Esophagus (tissue), 2 donors: Measurements from ENCODE around the gene TOMM70. TPM values are rescaled to one million over a fixed set of nuclear protein-coding genes. Genes with fewer than 3 reads are reported as not detected.

Source experiments
- H3K27ac ChIP-seq, 2 donors: one replicate each; pipeline ENCODE4 v1.5.1; 2013; ENCODE audit warnings: low read depth in 2 of 2, mild to moderate bottlenecking in 2 of 2, inconsistent platforms in 1 of 2, low read length in 1 of 2, moderate library complexity in 1 of 2
- H3K27me3 ChIP-seq, 2 donors: one replicate each; pipeline ENCODE4 v1.6.1; 2013; ENCODE audit warnings: low read length in 2 of 2, control low read depth in 1 of 2, mild to moderate bottlenecking in 1 of 2; ENCODE audit not compliant: insufficient read depth in 2 of 2, control insufficient read depth in 1 of 2
- H3K36me3 ChIP-seq, 2 donors: one replicate each; pipeline ENCODE4 v1.6.1; 2013; ENCODE audit warnings: low read length in 1 of 2; ENCODE audit not compliant: control insufficient read depth in 2 of 2, insufficient read depth in 2 of 2
- H3K4me1 ChIP-seq, 2 donors: one replicate each; pipeline ENCODE4 v1.6.1; 2013; ENCODE audit warnings: low read length in 1 of 2; ENCODE audit not compliant: control insufficient read depth in 2 of 2, insufficient read depth in 2 of 2
- H3K4me3 ChIP-seq, 2 donors: one replicate each; pipeline ENCODE4 v1.5.1; 2013; ENCODE audit warnings: low read length in 2 of 2, mild to moderate bottlenecking in 2 of 2, low read depth in 1 of 2, moderate library complexity in 1 of 2
- H3K9me3 ChIP-seq, 2 donors: one replicate each; pipeline ENCODE4 v1.6.1; 2013; ENCODE audit warnings: mild to moderate bottlenecking in 2 of 2, low read depth in 1 of 2, low read length in 1 of 2, moderate library complexity in 1 of 2; ENCODE audit not compliant: control insufficient read depth in 2 of 2, insufficient read depth in 1 of 2
- WGBS, 2 donors: extraction: QIAGEN DNeasy Blood & Tissue Kit; methylation state at CpG; one replicate each; pipeline ENCODE4 v1.1.7; 2013; 5-methylcytosine and 5-hydroxymethylcytosine counted together
- polyA plus RNA-seq, 2 donors: library from polyadenylated mRNA; stranded (reverse); fragments of 200-250 nt; gene quantifications; one replicate each; pipeline ENCODE4 v1.2.3, GENCODE V29; 2013
- donor health status: healthy with polysubstance abuse.
- donor health status: Bipolar disorder and iron deficiency.

The TOMM70 gene
- polyA plus RNA-seq, 2 donors = 11.5 to 21.7 TPM

GRCh38 chr3:100429187-100429716, 28.4 kb upstream of the TOMM70 start:
- 74 to 83% methylated on average over 2 of the region's 2 CpGs for WGBS, 2 donors
- H3K27ac ChIP-seq = no peak overlapping the region
- no peaks in the 10 kb centered on the region for H3K36me3 ChIP-seq
- H3K9me3 ChIP-seq = peaks cover 0 to 2% of the 10 kb centered on the region in 2 donors
- H3K4me1 ChIP-seq = peaks cover 0 to 4% of the 10 kb centered on the region in 2 donors
- no peaks in the 10 kb centered on the region for H3K27me3 ChIP-seq
- no peak overlapping the region for H3K4me3 ChIP-seq

- Histone ChIP-seq H3K36me3 (no peaks in the 10 kb centered on the region), H3K27me3 (no peaks in the 10 kb centered on the region), H3K4me1 (peaks cover 0 to 4% of the 10 kb centered on the region in 2 donors), H3K4me3 (no peak overlapping the region), H3K27ac (no peak overlapping the region), H3K9me3 (peaks cover 0 to 2% of the 10 kb centered on the region in 2 donors)
- WGBS, 2 donors = 41 to 62% methylated on average over 2 of the region's 2 CpGs
Observed at GRCh38 chr3:100427699-100428098, 26.8 kb upstream of the TOMM70 start.

- Histone ChIP-seq H3K9me3 (peaks cover 0 to 2% of the 10 kb centered on the region in 2 donors), H3K4me3 (no peak overlapping the region), H3K4me1 (peaks cover 0 to 4% of the 10 kb centered on the region in 2 donors), H3K36me3 (no peaks in the 10 kb centered on the region), H3K27ac (no peak overlapping the region), H3K27me3 (no peaks in the 10 kb centered on the region)
- 50 to 53% methylated on average over 8 of the region's 8 CpGs for WGBS, 2 donors
Observed at GRCh38 chr3:100426067-100426682, 25.3 kb upstream of the TOMM70 start.

- WGBS, 2 donors = 34 to 45% methylated on average over 1 of the region's 1 CpG
- Histone ChIP-seq H3K27me3 (no peaks in the 10 kb centered on the region), H3K9me3 (peaks cover 0 to 2% of the 10 kb centered on the region in 2 donors), H3K27ac (no peak overlapping the region), H3K4me3 (no peak overlapping the region), H3K36me3 (no peaks in the 10 kb centered on the region), H3K4me1 (peaks cover 0 to 4% of the 10 kb centered on the region in 2 donors)
Observed at GRCh38 chr3:100425316-100425715, 24.4 kb upstream of the TOMM70 start.

- WGBS, 2 donors = 93 to 95% methylated on average over 2 of the region's 2 CpGs
- no peaks in the 10 kb centered on the region for H3K27me3 ChIP-seq
- H3K4me3 ChIP-seq = no peak overlapping the region
- peaks cover 0 to 4% of the 10 kb centered on the region in 2 donors for H3K4me1 ChIP-seq
- no peaks in the 10 kb centered on the region for H3K36me3 ChIP-seq
- peaks cover 0 to 2% of the 10 kb centered on the region in 2 donors for H3K9me3 ChIP-seq
- no peak overlapping the region for H3K27ac ChIP-seq
Observed at GRCh38 chr3:100424261-100424660, 23.4 kb upstream of the TOMM70 start.

- H3K4me1 ChIP-seq = peaks cover 0 to 4% of the 10 kb centered on the region in 2 donors
- no peak overlapping the region for H3K27ac ChIP-seq
- H3K27me3 ChIP-seq = no peaks in the 10 kb centered on the region
- WGBS, 2 donors = 95 to 98% methylated on average over 5 of the region's 5 CpGs
- H3K36me3 ChIP-seq = no peaks in the 10 kb centered on the region
- H3K4me3 ChIP-seq = no peak overlapping the region
- peaks cover 0 to 2% of the 10 kb centered on the region in 2 donors for H3K9me3 ChIP-seq
Observed at GRCh38 chr3:100423611-100424010, 22.7 kb upstream of the TOMM70 start.

- 73 to 82% methylated on average over 2 of the region's 2 CpGs for WGBS, 2 donors
- H3K27ac ChIP-seq = no peak overlapping the region
- H3K4me3 ChIP-seq = no peak overlapping the region
Observed at GRCh38 chr3:100420885-100421284, 20.0 kb upstream of the TOMM70 start.

GRCh38 chr3:100419406-100419805, 18.5 kb upstream of the TOMM70 start:
- Histone ChIP-seq H3K36me3 (no peaks in the 10 kb centered on the region), H3K27ac (no peak overlapping the region), H3K4me3 (no peak overlapping the region), H3K9me3 (no peaks in the 10 kb centered on the region), H3K27me3 (no peaks in the 10 kb centered on the region), H3K4me1 (no peaks in the 10 kb centered on the region)
- WGBS, 2 donors = 96% methylated on average over 1 of the region's 1 CpG

More at GRCh38 chr3:100420885-100421284, 20.0 kb upstream of the TOMM70 start:
- Histone ChIP-seq H3K9me3 (peaks cover 0 to under 1% of the 10 kb centered on the region in 2 donors), H3K27me3 (no peaks in the 10 kb centered on the region), H3K4me1 (peaks cover 0 to under 1% of the 10 kb centered on the region in 2 donors), H3K36me3 (no peaks in the 10 kb centered on the region)

GRCh38 chr3:100416863-100417262, 16.0 kb upstream of the TOMM70 start:
- no peaks in the 10 kb centered on the region for H3K4me1 ChIP-seq
- 64 to 66% methylated on average over 1 of the region's 1 CpG for WGBS, 2 donors
- no peak overlapping the region for H3K4me3 ChIP-seq
- no peaks in the 10 kb centered on the region for H3K9me3 ChIP-seq
- no peaks in the 10 kb centered on the region for H3K27me3 ChIP-seq
- H3K36me3 ChIP-seq = no peaks in the 10 kb centered on the region
- no peak overlapping the region for H3K27ac ChIP-seq

- H3K4me1 ChIP-seq = no peaks in the 10 kb centered on the region
- H3K9me3 ChIP-seq = no peaks in the 10 kb centered on the region
- no peaks in the 10 kb centered on the region for H3K36me3 ChIP-seq
- H3K27ac ChIP-seq = no peak overlapping the region
- no peaks in the 10 kb centered on the region for H3K27me3 ChIP-seq
- H3K4me3 ChIP-seq = no peak overlapping the region
Observed at GRCh38 chr3:100416176-100416575, 15.3 kb upstream of the TOMM70 start.
